NB4 (cell line): Measurements from ENCODE around the gene MPG.

Experiments used
- DNase-seq: peaks from one replicate; pipeline ENCODE4 v3.0.0; 2010; ENCODE audit warnings: low read depth
- H3K4me3 ChIP-seq: one replicate; pipeline ENCODE4 v1.5.1; 2011; ENCODE audit warnings: mild to moderate bottlenecking, low read depth, low read length, moderate library complexity
- MAX ChIP-seq: IDR thresholded peaks from 2 replicates; pipeline ENCODE4 v1.6.1; 2011; ENCODE audit warnings: low read depth, low read length
- MYC ChIP-seq: IDR thresholded peaks from 2 replicates; pipeline ENCODE4 v1.6.1; 2011; ENCODE audit warnings: low read depth, low read length
- POLR2A ChIP-seq: IDR thresholded peaks from 2 replicates; pipeline ENCODE4 v1.6.1; 2011; ENCODE audit warnings: mild to moderate bottlenecking; ENCODE audit not compliant: insufficient read length; ENCODE audit errors: extremely low read depth
- TF ChIP-seq, protein P1 (sequence below): IDR thresholded peaks from one replicate; pipeline ENCODE4 v1.5.1; 2012; ENCODE audit warnings: low read depth, low read length

MPG gene

DNA sequence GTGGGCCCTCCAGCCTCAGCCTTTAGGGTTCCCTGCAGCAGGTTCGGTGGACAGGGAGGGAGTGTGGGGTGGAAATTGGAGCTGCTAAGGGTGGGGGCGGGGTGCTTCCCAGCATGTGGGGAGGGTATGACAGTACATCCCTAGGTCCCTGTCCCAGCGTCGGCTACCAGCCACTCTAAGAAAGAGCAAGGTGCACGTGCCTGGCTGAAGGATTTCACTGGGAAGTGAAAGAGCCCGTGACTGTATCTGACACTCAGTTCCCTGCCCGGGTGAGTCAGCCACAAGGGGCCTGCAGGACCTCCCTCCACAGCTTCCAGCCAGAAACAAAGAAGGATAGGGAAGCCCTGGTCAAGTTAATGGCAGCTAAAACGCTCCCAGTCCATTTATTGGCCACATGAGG, 20.3 kb upstream of the MPG start:
- TF ChIP-seq MYC (no peak), MAX (no peak), POLR2A (no peak)
- TF ChIP-seq, protein P1, sequence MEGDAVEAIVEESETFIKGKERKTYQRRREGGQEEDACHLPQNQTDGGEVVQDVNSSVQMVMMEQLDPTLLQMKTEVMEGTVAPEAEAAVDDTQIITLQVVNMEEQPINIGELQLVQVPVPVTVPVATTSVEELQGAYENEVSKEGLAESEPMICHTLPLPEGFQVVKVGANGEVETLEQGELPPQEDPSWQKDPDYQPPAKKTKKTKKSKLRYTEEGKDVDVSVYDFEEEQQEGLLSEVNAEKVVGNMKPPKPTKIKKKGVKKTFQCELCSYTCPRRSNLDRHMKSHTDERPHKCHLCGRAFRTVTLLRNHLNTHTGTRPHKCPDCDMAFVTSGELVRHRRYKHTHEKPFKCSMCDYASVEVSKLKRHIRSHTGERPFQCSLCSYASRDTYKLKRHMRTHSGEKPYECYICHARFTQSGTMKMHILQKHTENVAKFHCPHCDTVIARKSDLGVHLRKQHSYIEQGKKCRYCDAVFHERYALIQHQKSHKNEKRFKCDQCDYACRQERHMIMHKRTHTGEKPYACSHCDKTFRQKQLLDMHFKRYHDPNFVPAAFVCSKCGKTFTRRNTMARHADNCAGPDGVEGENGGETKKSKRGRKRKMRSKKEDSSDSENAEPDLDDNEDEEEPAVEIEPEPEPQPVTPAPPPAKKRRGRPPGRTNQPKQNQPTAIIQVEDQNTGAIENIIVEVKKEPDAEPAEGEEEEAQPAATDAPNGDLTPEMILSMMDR, result no peak
- no peak for DNase-seq
- no peak overlapping the region for H3K4me3 ChIP-seq

DNA sequence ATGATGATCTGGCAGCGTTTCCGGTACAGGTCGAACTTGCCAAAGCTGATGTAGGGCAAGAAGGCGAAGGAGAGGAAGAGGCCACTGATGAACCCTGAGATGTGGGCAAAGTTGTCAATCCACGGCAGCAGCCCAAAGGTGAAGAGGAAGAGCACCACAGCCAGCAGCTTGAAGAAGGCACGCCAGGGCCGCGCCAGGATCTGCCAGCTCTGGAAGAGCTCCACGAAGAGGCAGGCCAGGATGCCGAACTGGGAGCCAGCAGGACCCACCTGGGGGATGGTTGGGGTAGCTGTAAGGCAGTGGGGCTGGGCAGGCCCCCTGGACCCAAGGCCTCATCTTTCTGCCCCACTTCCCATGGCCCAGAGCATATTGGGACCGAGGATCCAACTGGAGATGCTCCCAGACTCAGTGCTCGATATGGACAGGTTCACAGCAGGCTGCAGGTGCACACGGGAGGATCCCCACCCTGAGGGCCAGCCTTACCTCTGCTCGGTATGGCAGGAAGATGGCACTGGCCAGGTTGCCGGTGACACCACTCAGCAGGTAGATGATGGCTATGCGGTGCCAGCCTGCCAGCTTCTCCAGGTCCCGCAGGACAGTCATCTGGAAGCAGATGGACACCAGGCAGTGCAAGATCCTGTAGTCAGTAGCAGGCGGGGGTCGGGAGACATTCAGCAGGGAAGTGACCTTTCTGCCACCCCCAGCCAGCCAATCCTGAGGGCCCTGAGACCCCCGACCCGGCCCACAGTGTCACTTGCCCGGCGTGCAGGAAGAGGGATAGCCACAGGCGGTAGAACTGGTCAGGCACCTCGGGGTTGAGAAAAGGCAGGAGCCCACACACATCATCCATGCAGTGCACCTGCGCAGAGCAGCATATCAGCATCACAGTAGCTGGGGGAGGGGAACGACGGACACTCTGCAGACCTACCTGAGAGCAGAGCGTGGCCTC, 19.3 kb upstream of the MPG start:
- TF ChIP-seq MAX, result no peak
- no peak for DNase-seq

GRCh38 chr16:59440-60059, 18.5 kb upstream of the MPG start:
- no peak for TF ChIP-seq MAX
- TF ChIP-seq POLR2A, result no peak
- TF ChIP-seq, protein P1, result no peak
- TF ChIP-seq MYC, result no peak
- DNase-seq, result no peak
- no peak overlapping the region for H3K4me3 ChIP-seq

More for the DNA sequence above, 19.3 kb upstream of the MPG start:
- H3K4me3 ChIP-seq, result no peak overlapping the region

DNA sequence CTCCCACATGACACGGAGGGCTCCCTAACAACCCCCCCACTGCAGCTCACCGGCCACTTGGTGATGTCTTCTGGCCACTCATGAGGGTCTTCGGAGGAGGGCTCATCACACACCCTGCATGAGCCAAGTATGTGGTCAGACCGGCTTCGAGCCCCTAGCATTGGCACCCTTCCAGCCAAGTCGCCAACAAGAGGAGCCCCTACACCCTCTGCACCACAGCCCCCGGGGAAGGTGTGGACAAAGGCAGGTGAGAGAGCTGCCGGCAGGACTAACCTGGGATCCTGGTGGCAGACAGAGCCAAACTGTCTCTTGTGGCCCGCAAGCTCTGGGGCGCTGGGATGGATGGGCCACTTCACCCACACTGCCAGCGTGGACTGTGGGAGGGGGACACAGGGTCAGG, 17.9 kb upstream of the MPG start:
- no peak for DNase-seq
- no peak for TF ChIP-seq MAX
- TF ChIP-seq, protein P1, result no peak
- TF ChIP-seq MYC, result no peak
- no peak for TF ChIP-seq POLR2A
- H3K4me3 ChIP-seq, result no peak overlapping the region

- H3K4me3 ChIP-seq, result no peak overlapping the region
- TF ChIP-seq MYC (no peak), POLR2A (no peak), MAX (no peak)
- TF ChIP-seq, protein P1, result no peak
- no peak for DNase-seq
Observed at GRCh38 chr16:60929-61878, 16.8 kb upstream of the MPG start.
